Spleen (tissue), 7 donors: Measurements from ENCODE around the gene GSTT2B.
"Not testable (repeated sequence)": the region's sequence is repeated elsewhere in the genome, so short reads cannot be mapped to it uniquely, and the experiment has no call there.

Experiments used
- CTCF ChIP-seq, 11 experiments: fragments of 200-600 bp in 7 of 11; fragments of 450-650 bp in 4 of 11; sonication (generic) in 4 of 11; IDR thresholded peaks in 8 of 11; conservative IDR thresholded peaks in 3 of 11; 1 replicate in 7 of 11; 2 replicates in 4 of 11; pipeline versions ENCODE4 v1.4.0 to v1.8.0; 2016 to 2021; ENCODE audit warnings: antibody characterized with exemption in 11 of 11, inconsistent platforms in 4 of 11, mild to moderate bottlenecking in 1 of 11
- POLR2A ChIP-seq, 3 donors: fragments of 450-650 bp; IDR thresholded peaks; one replicate each; pipeline ENCODE4 v1.5.1; 2017; ENCODE audit warnings: antibody characterized with exemption in 3 of 3, mild to moderate bottlenecking in 1 of 3
- POLR2AphosphoS5 ChIP-seq, 3 donors: sonication (generic); formaldehyde crosslinking; IDR thresholded peaks; one replicate each; pipeline ENCODE4 v1.5.1; 2017; ENCODE audit warnings: antibody characterized with exemption in 3 of 3
- donor health status: DM: no; HTN: no; CAD: no; lungs with moderate emphysema.
- donor health status: DM: no; HTN: no; CAD: no.
- donor health status: DM: no; HTN: no; CAD: no.

DNA sequence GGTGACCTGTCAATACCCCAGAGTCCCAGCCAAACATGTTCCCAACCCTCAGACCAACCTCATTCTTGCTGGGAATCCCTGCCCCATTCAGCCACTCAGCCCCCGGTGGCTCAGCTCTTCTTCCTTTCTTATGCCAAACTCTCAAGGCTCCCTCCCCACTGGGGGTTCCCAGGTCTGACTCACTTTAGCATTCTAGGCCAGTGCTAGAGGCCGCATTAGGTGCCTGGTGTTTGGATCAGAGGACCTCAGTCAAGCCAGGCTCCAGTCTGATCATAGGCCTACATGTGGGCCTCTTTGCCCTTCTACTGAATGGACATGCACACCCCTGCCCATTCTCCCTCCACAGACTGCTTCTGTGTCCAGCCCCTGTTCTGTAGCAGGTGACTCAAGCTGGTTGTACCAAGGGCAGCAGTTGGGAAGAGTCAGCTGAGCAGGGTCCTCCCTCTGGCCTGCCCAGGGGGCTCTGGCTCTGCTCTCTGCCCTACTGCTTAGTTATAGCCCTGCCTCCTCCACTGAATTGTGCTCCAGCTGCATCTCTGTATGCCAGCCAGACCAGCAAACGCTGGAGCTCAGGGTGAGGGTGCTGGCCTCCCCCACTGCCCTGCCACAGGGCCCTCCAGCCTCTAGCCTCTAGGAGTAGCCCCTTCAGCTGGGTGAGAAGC is 28.7 kb upstream of the GSTT2B start:
- TF ChIP-seq CTCF (IDR thresholded peaks at IDR 0.05 in 8 of 11, conservative IDR thresholded peaks at IDR 0.05 in 3 of 11); POLR2A (IDR thresholded peaks at IDR 0.05); POLR2AphosphoS5 (IDR thresholded peaks at IDR 0.05): not testable (repeated sequence)
